Gastroesophageal sphincter (tissue), 4 donors: ENCODE data around the gene DHRS12. TPM values are rescaled to one million over a fixed set of nuclear protein-coding genes. Genes with fewer than 3 reads are reported as not detected.

Experiments used
- ATAC-seq: fragments of 150-250 bp; one replicate; pipeline ENCODE4 v1.9.1; 2016; ENCODE audit warnings: mild to moderate bottlenecking, moderate library complexity
- H3K27ac ChIP-seq, 4 donors: fragments of 200-600 bp; sonication (generic) in 3 of 4; 1 replicate in 3 of 4; 2 replicates in 1 of 4; pipeline ENCODE4 v1.5.1; 2016 to 2019
- H3K27me3 ChIP-seq: fragments of 200-600 bp; sonication (generic); one replicate; pipeline ENCODE4 v1.5.1; 2019
- H3K36me3 ChIP-seq, 2 donors: fragments of 200-600 bp; sonication (generic); one replicate each; pipeline ENCODE4 v1.5.1; 2019; ENCODE audit warnings: control low read depth in 1 of 2
- H3K4me1 ChIP-seq, 3 donors: fragments of 200-600 bp; sonication (generic); 1 replicate in 2 of 3; 2 replicates in 1 of 3; pipeline ENCODE4 v1.5.1; 2016 to 2019; ENCODE audit warnings: control low read depth in 2 of 3
- H3K4me3 ChIP-seq, 2 donors: fragments of 200-600 bp; sonication (generic); one replicate each; pipeline ENCODE4 v1.5.1; 2019; ENCODE audit warnings: mild to moderate bottlenecking in 1 of 2, moderate library complexity in 1 of 2
- H3K9me3 ChIP-seq, 3 donors: fragments of 200-600 bp; sonication (generic); one replicate each; pipeline ENCODE4 v1.5.1; 2017 to 2019; ENCODE audit warnings: control low read depth in 2 of 3
- EP300 ChIP-seq: sonication (generic); formaldehyde crosslinking; IDR thresholded peaks from one replicate; pipeline ENCODE4 v1.6.1; 2017; ENCODE audit warnings: antibody characterized with exemption, mild to moderate bottlenecking
- POLR2A ChIP-seq, 2 donors: fragments of 450-650 bp; IDR thresholded peaks; one replicate each; pipeline ENCODE4 v1.6.1; 2017; ENCODE audit warnings: antibody characterized with exemption in 2 of 2, mild to moderate bottlenecking in 2 of 2, moderate library complexity in 1 of 2
- POLR2AphosphoS5 ChIP-seq: sonication (generic); formaldehyde crosslinking; IDR thresholded peaks from one replicate; pipeline ENCODE4 v1.6.1; 2017; ENCODE audit warnings: antibody characterized with exemption
- WGBS, 2 donors: methylation state at CpG; one replicate each; pipeline ENCODE4 v1.1.5; 2018; ENCODE audit warnings: low coverage in 1 of 2; 5-methylcytosine and 5-hydroxymethylcytosine counted together
- total RNA-seq, 4 donors: library from RNA; depleted of rRNA; stranded (reverse); fragments of >200 nt; gene quantifications; one replicate each; pipeline ENCODE4 v1.1.0, GENCODE V29; 2016
- TF ChIP-seq, protein P1 (sequence below), 4 experiments: fragments of 200-600 bp in 2 of 4; fragments of 450-650 bp in 2 of 4; sonication (generic) in 1 of 4; IDR thresholded peaks; one replicate each; pipeline ENCODE4 v1.5.1; 2017 to 2019; ENCODE audit warnings: antibody characterized with exemption in 4 of 4, mild to moderate bottlenecking in 2 of 4, moderate library complexity in 2 of 4

The DHRS12 gene
- total RNA-seq, 4 donors from 2014 or later: 9.2 to 23.3 (median 19.2) TPM

DNA sequence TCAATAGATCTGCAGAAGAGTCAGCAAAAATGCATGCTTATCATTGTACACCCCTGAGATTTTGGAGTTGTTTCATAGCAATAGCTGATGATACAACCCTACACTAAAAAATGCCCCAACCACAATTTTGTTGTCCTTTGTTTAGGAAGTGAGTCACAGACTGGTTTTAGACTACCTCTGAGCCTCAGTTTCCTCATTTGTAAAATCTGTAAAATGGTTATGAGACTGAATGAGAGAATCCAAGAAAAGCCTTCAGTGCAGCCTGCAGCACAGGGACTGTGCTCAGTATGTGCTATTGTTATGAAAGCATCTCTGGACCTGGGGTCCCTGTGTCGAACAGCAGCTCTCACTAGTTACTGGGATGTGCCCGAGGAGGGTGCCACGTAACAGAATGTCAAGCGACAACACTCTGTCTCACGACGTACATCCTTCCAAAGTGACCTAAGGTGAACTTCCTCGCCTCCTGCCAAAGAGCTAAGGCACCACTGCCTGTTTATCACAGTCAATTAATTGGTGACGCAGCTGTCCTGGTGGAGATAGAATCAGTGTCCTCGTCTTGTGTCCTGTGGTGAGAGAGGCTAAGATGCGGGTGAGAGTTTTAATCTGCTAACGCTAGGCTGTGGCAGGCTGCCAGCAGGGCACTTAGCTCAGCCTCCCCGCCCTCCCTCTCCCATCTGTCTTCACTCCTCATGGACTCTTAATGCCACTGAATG, 18.1 kb downstream of the DHRS12 start:
- peak overlapping the region in 3 of 4 donors; percentile 72 to 74 (median 73) for H3K27ac ChIP-seq
- TF ChIP-seq, protein P1, sequence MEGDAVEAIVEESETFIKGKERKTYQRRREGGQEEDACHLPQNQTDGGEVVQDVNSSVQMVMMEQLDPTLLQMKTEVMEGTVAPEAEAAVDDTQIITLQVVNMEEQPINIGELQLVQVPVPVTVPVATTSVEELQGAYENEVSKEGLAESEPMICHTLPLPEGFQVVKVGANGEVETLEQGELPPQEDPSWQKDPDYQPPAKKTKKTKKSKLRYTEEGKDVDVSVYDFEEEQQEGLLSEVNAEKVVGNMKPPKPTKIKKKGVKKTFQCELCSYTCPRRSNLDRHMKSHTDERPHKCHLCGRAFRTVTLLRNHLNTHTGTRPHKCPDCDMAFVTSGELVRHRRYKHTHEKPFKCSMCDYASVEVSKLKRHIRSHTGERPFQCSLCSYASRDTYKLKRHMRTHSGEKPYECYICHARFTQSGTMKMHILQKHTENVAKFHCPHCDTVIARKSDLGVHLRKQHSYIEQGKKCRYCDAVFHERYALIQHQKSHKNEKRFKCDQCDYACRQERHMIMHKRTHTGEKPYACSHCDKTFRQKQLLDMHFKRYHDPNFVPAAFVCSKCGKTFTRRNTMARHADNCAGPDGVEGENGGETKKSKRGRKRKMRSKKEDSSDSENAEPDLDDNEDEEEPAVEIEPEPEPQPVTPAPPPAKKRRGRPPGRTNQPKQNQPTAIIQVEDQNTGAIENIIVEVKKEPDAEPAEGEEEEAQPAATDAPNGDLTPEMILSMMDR (IDR thresholded peaks at IDR 0.05): no peak
- TF ChIP-seq POLR2AphosphoS5: peak; percentile 27
- H3K4me1 ChIP-seq: peaks cover 4 to 22% (median 18%) of the 10 kb centered on the region in 3 donors
- H3K27me3 ChIP-seq: no peaks in the 10 kb centered on the region
- peak overlapping the region in 1 of 2 donors; percentile 21 for H3K4me3 ChIP-seq
- no peaks in the 10 kb centered on the region for H3K9me3 ChIP-seq
- peaks cover 0 to 20% of the 10 kb centered on the region in 2 donors for H3K36me3 ChIP-seq
- 8 to 22% methylated on average over 4 to 5 of the region's 12 CpGs for WGBS, 2 donors
- ATAC-seq: peak; percentile 56

DNA sequence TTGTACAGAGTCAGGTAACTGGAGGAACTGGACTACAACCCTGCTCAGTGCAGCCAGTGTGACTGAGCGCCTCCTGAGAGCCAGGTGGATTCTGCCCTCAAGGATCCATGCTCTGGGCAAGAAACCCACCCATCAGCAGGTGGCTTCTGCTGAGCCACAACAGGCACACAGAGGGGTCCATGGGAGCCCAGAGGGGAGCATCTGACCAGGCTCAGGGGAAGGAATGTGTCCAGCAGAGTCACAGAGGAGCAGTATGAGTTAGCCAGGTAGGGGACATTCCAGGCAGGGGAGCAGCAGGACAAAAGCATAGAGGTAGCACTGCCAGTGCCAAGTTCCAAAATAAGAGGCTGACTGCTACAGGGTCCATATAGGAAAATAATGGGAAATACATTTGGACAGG, 19.9 kb downstream of the DHRS12 start:
- no peak for ATAC-seq
- TF ChIP-seq, protein P1 (IDR thresholded peaks at IDR 0.05): no peak
- Histone ChIP-seq H3K27me3 (no peaks in the 10 kb centered on the region), H3K4me3 (no peak overlapping the region), H3K9me3 (no peaks in the 10 kb centered on the region), H3K36me3 (peaks cover 0 to 17% of the 10 kb centered on the region in 2 donors), H3K27ac (no peak overlapping the region), H3K4me1 (peaks cover 4 to 22% (median 18%) of the 10 kb centered on the region in 3 donors)
- WGBS, 2 donors: 100% methylated on average over 1 of the region's 1 CpG; no CpG with 5 or more reads in 1 of the 2 donors

DNA sequence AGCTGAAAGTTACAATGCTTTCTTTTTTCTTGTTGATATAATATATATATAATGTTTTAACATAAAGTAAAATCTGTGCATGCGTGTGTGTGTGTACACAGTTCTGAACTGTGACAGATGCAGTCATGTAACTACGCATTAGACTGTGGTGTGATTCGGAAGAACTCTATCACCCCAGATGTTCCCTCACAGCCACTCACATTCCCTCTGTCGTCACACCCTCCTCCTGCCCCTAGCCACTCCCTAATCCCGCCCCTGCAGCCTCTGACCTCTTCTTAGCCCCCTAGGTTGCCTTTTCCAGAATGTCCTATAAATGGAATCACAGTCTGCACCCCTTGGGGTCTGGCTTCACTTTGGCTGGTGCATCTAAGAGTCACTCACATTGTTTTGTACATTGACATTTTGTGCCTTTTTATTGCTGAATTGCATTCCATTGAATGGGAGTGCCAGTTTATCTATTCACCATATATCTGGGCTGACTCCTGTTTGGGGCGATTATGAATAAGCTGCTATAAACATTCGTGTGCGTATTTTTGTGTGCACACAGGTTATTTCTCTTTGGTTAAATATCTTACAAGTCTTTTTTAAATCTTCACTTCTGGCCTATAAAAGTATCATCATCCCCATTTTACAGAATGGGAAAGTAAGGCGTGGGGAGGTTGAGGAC, 20.4 kb downstream of the DHRS12 start:
- Histone ChIP-seq H3K36me3 (peaks cover 0 to 12% of the 10 kb centered on the region in 2 donors), H3K4me3 (no peak overlapping the region), H3K4me1 (peaks cover 4 to 22% (median 18%) of the 10 kb centered on the region in 3 donors), H3K27me3 (no peaks in the 10 kb centered on the region), H3K9me3 (no peaks in the 10 kb centered on the region), H3K27ac (no peak overlapping the region)
- TF ChIP-seq, protein P1 (IDR thresholded peaks at IDR 0.05): no peak
- TF ChIP-seq EP300 (no peak), POLR2A (IDR thresholded peaks at IDR 0.05) (no peak), POLR2AphosphoS5 (no peak)
- 82% methylated on average over 9 of the region's 9 CpGs for WGBS, 2 donors
- no peak for ATAC-seq

DNA sequence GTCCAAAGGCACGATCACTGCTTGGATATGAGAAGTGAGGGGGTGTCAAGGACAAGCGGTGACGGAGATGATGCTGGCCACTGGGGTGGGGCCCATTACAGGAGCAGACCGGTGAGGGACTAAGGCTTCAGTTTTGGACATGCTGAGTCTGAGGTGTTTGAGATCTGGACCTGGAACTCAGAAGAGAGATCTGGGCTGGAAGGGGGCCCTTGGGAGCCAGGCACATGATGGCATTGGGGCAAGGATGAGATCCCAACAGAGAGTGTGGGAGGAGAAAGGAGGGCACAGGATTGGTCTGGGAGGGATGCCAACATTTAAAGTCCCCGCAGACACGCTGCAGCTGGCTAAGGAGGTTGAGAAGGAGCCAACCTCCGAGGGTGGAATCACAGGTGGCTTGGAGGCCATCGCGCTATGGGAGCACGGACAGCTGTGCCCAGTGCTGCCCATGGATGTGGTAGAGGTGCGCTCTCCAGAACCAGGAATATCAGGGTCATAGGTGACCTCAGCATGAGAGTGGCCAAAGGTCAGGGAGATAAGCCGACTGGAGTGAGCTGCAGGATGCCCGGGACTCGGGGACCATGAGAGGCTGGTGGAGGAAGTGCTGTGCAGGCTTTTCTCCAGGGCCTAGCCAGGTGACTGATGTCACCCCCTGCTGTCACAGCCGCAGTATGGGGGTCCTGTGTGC, 21.8 kb downstream of the DHRS12 start:
- ATAC-seq: no peak
- Histone ChIP-seq H3K9me3 (no peaks in the 10 kb centered on the region), H3K4me1 (peaks cover 4 to 21% (median 16%) of the 10 kb centered on the region in 3 donors), H3K36me3 (peaks cover 0 to 12% of the 10 kb centered on the region in 2 donors), H3K27ac (no peak overlapping the region), H3K4me3 (no peak overlapping the region), H3K27me3 (no peaks in the 10 kb centered on the region)
- TF ChIP-seq EP300 (no peak), POLR2A (IDR thresholded peaks at IDR 0.05) (no peak), POLR2AphosphoS5 (no peak)
- TF ChIP-seq, protein P1 (IDR thresholded peaks at IDR 0.05): no peak
- WGBS, 2 donors: 84 to 88% methylated on average over 9 to 13 of the region's 15 CpGs
